Kidney capillary endothelial cell (primary cell): ENCODE results near the gene SSBP1.
"Not testable (repeated sequence)": the region's sequence is repeated elsewhere in the genome, so short reads cannot be mapped to it uniquely, and the experiment has no call there.

Source experiments
- DNase-seq: peaks from one replicate; pipeline ENCODE4 v3.0.0-alpha.2; 2018; ENCODE audit warnings: low spot score

The SSBP1 gene

DNA sequence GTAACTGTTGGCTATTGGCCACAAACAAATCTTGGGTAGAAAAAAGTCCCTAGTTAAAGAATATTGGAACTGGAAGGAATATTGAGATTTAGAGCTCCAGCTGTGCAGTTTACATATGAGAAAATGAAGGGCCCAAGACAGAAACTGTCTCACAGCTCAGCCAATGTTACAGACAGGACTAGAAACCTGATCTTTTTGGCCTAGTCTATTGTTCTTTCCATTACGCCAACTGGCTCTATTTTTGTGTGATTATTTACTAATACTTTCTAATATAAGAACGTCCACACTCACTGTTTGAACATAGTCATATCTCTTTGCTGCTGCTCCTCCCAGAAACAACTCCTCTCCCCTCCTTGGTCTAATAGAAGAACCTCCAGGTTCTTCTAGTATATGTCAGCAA, 28.8 kb upstream of the SSBP1 start:
- no peak for DNase-seq

DNA sequence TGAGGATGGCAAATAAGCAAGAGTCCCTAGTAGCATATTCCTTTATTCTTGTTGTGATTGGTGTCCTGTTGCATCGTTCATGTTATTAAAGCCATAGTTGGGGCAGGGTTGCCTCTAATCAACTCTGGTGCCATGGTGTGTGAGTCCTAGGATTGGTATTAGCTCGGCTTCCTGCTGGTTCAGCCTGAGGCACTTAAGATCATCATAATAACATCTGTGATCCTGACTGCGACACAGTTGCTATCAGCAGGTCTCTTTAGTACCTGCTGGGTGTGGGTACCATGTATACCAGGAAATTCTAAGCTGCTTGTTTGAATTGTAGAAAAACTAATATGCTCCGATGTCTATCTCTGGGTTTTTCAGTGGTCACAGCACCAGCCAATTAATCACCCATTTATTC, 28.4 kb upstream of the SSBP1 start:
- DNase-seq: no peak

DNA sequence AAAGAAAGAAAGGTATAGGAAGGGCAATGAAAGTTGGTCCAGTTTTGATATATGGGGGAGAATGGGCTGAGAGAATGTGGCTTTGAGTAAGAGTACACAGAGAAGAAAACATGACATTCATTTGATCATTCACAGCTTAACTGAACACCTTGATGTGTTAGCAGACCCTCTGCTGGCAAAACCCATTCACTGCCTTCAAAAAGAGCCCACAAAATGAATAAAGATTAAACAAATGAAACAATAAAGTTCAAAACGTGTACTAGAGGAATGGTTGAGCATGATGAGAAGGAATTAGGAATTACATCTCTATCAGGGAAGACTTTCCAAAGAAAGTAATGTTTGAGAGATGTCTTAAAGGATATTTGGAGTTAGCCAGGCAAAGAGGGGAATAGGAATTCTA, 27.9 kb upstream of the SSBP1 start:
- no peak for DNase-seq

DNA sequence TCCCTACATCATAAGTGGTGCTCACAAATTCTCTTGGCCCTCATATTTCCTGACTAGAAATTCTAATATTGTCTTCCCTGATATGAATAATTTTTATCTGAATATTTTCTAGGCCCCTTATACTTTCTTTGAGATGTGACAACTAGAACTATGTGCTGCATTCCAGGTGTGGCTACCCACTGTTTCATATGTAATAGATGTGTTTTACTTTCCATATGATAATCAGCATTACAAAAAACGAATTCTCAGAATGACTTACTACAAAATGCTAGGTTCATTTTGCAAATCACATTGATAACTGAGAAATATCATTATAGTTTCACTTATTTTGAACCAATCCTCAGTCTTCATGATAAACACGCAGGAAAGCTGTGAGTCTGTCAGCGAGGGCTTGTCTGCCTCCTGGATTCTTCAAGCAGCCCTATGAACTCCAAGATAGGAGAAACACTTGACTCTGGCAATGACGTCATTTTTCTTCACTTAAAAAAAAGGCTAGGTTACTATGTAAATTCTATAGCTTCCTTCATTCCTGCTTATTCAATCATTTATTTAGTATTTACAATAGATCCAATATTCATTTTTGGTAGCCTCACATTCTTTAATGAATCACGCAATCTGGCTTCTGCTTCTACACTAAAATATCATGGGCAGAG, 25.4 kb upstream of the SSBP1 start:
- DNase-seq: no peak

DNA sequence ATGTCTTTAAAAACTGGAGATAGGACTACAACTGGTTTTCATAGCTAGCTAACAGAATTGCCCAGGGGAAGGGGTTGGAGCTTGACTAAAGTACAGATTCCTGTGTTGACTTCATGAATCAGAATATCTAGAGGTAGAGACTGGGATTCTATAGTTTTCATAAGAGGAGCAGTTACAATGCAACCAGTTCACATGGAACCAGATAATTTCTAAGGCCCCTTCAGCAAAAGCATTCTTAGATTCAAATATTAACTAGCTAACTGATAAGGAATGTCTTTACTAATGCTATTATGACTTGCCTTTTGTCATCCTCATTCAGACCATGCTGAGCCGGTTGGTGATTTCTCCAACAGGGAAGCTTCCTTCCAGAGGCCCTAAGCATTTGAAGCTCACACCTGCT, 24.3 kb upstream of the SSBP1 start:
- no peak for DNase-seq

DNA sequence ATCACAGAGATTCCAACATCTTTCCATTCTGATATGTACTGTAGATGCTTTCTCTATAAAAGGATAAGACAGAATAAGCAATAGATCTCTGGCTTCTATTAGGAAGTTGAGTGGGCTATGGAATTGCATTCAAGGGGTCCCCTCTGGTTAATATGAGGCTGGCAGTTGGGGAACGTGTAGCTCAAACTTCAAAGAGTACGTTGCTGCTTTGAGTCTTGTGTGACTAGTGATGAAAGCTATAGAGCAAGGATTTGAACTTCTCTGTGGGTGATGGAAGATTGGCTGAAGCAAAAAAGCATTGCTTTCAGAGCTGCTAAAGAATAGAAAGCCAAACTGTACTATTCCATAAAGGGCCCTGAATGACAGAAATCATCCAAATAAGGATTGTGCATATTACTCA, 23.6 kb upstream of the SSBP1 start:
- DNase-seq: no peak

DNA sequence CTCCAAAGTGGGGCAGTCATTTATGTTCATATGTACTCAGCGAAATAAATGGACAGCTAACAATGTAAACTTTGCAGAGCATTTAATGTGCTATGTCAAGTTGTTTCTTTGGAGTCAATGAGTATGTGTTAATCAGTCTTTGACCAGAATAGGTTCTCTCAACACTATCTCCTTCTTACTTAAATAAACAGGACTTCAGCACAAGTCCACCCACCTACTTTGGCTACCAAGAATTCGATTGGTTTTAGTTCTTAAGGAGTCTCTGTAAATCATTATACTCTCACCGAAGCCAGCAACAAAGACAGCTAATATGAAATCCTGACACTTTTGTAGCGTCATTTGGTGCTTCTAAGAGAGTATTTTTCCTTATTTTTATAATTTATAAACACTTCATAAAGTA, 23.1 kb upstream of the SSBP1 start:
- DNase-seq: no peak

DNA sequence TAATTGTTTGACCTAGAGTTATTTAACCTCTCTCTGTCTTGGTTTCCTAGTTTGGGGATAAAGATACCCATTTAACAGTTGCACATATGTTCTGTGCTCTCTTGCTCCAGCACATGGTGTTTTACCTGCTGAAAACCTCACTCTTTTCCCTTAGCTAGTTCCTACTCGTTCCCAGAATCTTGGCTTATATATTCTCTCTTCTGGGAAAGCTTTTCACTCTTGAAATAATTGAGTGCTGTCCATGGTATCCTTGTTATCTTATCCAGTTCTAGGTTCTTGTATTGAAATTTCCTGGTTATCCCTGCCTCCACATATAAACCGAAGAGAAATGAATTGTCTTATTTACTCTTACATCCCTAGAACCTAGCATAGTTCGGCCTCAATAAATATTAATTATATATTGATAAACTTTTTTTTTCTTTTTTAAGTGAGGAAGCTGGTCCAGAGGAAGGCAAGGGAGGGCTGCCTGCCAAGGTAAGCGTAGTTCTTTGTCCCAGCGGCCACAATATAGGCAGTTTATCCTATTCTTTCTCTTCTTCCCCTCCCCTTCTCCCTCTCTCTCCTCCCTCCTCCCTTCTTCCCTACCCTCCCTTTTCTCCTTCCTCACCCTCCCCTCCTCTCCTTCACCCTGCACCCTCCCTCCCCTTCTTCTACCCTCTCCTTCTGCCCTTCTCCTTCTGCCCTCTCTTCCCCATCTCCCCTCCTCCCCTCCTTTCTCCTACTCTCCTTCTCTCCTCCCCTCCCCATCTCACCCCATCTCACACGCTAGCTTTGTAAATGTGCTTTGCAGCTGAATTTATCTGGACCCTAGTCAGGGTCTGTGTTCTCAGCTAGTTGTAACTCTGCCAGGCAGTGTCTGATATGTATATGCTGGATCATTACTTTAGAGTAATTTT, 22.1 kb upstream of the SSBP1 start:
- DNase-seq: no peak

DNA sequence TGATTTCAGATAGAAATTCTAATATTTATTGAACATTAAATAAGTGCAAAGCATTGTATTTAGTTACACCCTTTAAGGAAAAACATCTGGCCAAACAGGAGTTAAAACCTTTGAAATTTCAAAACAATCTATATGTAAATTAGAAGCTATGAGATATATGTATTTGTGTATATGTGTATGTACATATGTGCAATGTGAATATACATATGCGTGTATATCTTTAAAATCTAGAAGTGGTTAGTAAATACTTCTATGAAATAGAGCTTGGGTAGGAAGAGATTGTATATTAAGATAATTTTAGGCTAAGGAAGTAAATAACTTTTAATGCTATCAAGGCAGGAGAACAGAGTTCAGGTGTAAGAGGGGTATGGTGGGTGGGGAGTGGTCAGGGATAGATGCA, 20.7 kb upstream of the SSBP1 start:
- DNase-seq: no peak

DNA sequence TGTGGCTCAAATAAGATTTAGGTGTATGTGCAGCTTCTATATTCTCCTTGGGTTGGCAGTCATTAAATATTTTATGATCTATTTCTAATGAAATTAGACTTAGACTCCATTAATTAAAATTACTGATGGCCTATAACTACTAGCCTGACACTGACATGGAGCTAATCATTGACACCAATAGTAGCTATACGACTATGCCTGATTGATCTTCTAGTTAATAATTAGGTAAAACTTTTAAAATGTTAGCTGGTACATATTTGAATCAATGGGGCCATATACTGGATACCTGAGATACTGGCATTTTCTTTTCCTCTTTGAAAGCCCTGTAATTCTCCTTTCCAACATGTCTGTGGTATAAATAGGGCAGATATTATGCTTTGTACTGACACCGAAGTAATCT, 15.6 kb upstream of the SSBP1 start:
- DNase-seq: no peak

DNA sequence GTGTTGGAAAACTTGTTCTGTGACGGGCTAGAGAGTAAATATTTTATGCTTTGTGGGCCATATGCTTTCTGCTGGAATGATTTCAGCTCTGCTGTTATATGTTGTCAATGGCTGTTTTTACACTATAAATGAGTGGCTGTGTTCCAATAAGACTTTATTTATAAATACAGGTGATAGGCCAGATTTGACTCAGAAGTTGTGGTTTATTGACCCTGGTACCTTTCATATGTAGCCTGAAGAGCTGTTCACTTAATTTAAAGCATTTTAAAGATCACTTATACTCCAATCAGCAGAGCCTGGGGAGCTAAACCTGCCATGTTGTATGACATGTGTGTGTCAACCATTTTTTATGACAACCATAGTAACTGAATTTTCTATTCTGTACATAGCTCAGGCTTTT, 9.1 kb upstream of the SSBP1 start:
- DNase-seq: no peak

DNA sequence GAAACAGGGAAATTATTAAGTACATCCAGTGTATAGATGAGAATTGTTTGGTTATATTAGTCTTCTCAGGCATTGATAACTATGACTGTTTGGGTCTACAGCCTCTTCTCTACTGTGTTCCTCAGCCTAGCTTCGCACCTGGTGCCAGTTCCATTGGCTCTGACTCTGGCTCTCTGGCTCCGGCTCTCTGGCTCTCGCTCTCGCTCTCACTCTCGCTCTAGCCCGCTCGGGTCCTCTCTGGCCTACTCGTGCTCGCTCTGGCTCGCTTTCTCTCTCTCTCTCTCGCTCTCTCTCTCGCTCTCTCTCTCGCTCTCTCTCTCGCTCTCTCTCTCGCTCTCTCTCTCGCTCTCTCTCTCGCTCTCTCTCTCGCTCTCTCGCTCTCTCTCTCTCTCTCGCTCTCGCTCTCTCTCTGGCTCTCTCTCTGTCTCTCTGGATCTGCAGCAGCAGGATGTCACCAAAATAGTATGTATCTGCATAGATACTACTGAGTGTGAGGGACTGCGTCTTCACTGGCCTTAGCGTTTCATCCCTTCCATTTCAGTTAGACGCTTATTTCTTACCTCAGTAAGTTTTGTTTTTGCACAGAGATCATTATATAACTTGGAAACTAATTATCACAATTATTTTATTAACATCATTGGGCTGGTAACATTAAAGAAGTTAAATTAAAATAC, 6.5 kb upstream of the SSBP1 start:
- no peak for DNase-seq

DNA sequence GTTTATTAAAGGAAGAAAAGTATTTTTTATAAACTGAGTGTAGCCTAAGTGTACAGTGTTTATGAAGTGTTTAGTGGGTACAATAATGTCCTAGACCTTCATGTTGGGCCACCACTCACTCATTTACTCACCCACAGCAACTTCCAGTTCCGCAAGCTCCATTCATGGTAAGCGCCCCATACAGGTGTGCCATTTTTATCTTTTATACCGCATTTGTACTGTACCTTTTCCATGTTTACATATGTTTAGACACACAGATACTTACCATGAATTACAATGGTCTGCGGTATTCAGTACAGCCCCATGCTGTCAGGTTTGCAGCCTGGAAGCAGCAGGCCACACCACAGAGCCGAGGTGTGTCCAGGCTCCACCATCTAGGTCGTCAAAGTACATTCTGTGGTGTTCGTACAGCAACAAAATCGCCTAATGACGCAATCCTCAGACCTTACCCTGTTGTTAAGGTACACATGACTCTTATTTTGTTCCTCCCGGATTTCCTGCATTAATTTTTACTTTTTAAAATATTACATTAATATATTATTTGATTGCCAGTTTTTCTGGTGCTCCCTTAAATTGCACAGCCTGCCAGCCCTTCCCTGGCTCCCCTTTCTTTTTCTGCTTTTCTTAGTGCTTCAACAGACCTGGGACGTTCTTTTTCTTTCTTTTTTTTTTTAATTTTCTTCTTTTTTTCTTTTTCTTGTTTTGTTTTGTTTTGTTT, 881 bp upstream of the SSBP1 start:
- DNase-seq: no peak

DNA sequence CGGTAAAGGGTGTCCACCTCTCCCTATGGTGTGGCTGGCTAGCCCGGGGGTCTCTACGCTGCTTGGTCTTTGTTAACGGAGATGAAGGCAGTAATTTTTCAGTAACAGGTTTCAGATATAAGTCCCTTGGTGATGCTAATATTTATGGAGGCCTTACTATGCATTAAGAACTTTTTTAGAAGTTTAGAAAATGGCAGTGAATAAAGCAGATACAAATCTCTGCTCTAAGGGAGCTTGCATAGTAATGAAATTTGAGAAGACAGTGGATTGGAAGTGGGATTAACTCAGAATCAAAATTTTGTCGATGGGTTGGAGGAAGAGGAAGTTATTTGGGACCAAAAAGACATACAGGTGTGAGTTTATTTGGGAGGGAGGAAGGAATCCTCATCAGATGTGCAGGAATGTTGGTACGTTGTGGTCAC, 445 bp downstream of the SSBP1 start:
- DNase-seq: no peak

DNA sequence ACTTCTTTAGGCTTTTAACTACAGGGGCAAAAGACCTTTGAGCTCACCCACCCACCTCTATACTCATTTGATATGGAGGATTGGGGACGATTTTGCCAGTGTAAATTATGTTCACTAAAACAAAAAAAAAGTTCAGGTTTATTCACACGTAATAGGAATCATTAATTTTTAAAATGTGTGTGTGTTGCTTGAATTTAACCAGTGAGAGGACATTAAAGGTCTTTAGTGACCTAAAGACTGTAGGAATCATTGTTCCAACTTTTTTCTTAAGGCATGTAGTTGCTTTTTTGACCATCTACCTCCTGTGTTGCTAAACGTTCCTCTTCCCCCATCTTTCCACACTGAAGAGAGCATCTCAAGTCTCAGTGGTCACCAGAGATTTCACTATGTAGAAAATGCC, 1.1 kb downstream of the SSBP1 start:
- no peak for DNase-seq

DNA sequence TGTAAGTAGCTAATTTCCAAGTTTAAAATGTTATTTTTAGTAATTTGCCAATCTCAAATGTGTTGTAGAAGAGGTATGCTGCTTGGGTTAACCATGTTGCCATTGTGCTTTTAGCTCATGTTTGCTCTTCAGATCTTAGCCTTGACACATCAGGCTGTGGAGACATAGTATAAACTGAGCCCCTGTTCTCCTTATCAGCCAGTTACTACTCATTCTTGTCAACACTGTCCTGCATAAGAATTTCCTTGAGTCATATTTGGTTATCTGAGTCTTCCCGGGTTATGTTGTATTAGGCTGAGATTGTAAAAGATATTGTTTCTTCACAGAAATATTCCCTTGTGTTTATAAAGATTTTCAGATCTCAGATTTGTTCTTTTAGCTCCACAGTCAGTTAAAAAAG, 4.1 kb downstream of the SSBP1 start:
- DNase-seq: no peak

DNA sequence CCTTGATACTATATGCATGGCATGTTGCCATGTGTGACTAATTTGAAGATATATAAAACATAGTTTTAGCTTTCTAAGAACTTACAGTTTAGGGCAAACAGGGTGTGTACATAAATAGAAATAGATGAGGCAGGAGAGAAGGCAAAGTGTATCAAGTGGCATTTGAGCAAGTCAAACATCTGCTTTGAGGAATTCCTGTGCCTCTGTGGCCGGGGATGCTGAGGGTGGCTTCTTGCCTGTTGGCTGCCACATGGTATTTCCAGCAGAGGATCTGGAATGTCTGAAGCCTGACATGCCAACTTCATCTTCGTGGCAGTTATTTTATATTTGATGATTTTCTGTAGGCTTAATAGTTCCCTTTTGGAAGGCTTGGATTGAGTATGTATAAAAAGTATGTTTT, 6.0 kb downstream of the SSBP1 start:
- no peak for DNase-seq

DNA sequence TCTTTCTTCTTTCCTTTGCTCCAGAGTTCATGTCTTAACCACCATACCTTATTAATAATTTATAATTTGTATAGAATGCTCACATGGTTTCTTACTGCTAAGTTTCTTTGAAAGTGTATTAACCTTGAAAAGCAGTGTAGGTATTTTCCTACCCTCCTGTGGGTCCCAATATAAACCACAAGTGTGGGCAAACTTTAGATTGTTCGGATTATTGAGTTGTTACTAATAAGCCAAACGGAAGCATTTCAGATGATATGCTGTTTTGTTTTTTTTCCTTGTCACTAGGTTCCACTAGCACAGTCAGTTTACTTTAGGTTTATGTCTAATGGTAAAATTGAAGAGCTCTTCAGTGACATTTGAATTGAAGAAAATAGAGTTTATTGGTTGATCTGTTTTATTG, 10.2 kb downstream of the SSBP1 start:
- DNase-seq: no peak

DNA sequence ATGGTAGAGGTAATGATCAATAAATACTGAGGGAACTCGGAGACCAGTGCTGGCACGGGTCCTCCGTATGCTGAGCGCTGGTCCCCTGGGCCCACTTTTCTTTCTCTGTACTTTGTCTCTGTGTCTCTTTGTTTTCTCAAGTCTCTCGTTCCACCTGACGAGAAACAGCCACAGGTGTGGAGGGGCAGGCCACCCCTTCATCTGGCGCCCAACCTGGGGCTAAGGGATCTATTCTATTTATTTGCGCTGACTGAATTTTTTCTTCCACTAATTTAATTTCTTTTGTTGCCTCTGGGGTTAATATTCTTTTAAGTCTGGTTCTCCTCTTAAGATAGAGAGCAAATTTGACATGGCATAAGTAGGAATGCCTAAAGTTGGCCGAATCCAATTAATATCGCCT, 13.7 kb downstream of the SSBP1 start:
- not testable (repeated sequence) for DNase-seq

DNA sequence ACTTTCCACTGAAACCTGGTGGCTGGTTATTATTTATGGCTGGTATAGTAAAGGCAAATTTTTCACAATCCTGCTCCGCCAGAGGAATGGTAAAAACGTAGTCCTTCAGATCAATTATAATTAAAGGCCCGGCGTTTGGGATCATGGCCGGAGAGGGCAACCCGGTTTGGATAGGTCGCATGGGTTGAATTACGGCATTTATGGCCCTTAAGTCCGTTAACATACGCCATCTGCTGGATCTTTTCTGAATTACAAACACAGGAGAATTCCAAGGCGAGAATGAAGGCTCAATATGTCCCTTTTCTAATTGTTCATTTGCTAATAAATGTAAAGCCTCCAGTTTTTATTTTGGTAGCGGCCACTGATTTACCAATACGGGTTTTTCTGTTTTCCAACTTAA, 14.5 kb downstream of the SSBP1 start:
- DNase-seq: no peak

DNA sequence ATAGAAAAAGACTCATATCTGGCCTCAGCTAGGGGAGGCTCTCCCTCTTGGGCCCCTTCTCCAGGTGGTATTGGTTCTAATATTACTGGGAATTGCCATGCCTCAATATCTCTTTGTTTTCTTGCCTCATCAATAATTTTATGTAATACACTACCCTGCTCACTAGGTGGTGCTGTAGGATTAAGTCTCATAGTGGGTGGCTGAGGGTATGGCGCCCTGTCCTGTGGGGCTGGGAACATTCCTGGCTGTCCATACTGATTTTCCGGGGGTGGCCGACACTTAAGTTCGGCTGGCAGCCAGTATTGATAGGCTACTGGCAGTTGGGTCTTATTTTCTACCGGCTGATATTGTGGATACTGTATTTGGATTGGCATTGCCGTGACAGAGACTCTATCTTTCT, 16.8 kb downstream of the SSBP1 start:
- DNase-seq: peak; percentile 26

DNA sequence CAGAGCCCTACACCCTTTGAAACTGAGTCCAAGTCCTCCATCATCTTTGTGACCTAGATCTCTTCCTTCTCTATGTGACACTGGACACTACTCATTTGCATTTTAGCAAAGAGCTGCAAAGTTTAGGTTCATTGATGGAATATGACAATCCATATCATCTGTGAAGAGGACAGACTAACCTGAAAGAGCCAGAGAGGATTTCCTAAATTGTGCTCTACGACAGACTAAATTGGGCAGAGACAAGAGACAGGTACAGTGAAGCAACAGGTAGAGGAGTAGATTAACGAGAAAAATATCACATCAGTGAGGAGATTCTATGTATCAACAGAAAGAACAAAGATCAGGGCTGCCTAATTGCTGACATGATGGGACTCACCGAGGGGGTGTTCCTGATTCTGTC, 25.6 kb downstream of the SSBP1 start, which contains the start of gene TAS2R3:
TAS2R3 (plus strand) TSS at position 301 of the 400 bp plus-strand sequence; CDS start at position 363, 62 bp downstream.
- no peak for DNase-seq
